MV-4-11 (cell line): ENCODE results near the gene NT5C2.

Source experiments
- DNase-seq: peaks from one replicate; lab custom pipeline; 2025; lab: John Stamatoyannopoulos, UW

Gene NT5C2

DNA sequence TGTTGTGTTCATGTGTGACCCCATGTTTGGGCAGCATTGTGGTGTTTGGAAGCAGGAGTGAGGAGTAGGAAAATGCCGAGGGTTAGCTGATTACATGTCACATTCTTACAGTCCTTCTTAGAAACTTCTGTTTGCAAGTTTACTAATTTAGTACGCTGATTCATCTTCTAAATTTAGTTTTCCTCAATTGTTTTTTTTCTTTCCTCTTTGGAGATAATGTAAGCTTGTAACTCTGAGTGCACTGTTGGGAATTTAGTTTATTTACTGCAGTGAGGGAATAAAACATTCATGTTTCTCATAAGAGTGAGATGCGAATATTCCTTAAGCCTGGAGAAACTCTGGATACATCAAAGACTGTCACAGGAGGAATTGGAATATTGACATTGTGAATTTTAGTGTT is 135.0 kb downstream of the NT5C2 start:
- DNase-seq = no peak

GRCh38 chr10:103055105-103055504 is 138.0 kb downstream of the NT5C2 start:
- DNase-seq = no peak

- DNase-seq = no peak
These were observed 138.5 kb downstream of the NT5C2 start for GRCh38 chr10:103054621-103055020.

DNA sequence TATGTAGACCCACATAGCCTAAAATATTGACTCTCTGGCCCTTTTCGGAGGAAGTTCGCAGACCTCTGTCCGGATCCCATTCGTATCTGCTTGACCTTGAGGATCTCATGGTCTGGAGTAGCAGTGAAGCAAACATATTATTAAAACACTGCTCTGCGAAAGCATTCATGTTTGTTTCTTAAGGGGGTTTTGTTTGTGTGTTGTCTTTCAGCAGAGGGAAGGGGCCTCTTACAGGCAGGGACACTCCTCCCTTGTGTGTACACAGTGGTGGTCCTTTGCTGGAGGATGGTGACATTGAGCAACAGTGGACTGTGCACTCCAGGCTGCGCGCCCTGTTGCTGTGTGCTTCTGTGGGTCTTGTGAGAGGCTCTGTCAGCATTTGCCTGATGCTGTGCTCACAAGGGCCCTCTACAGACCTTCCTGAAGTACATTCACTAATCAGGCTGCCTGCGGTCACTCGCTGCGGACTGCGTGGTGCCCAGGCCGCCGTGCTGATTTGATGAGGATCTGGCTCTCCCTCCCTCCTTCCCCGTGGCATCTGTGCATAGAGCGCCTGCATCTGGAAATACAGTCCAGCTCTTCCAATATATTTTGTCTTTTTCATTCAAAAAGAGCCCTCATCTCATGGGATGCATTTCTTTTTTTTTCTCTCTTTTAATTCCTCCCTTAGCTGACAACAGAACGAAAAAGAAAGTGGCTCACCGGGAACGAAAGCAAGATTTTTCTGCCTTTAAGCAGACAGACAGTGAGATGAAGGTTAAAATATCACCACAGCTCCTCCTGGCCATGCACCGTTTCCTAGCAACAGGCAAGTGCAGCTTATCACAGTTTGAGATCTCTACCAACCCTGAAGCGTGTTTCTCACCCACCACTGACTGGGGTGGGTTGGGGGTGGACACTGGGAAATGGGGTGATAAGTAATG is 139.2 kb downstream of the NT5C2 start:
- DNase-seq = peak; percentile 71

GRCh38 chr10:103049237-103049636 is 143.8 kb downstream of the NT5C2 start:
- peak; percentile 66 for DNase-seq

DNA sequence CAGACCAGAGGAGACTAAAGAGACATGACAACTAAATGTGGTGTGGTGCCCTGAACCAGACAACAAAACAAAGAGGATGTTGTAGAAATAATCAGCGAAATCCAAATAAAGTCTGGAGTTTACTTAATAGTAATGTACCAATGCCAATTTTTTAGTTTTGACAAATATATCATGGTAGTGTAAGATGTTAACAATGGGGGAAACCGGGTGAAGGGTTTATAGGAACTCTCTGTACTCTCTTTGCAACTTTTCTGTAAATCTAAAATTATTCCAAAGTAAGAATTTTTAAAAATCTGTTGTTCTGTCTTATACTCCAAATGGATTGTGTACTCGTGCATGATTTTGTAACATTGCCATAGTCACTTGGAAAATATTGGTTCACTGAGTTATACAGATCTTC is 145.7 kb downstream of the NT5C2 start:
- DNase-seq = no peak

DNA sequence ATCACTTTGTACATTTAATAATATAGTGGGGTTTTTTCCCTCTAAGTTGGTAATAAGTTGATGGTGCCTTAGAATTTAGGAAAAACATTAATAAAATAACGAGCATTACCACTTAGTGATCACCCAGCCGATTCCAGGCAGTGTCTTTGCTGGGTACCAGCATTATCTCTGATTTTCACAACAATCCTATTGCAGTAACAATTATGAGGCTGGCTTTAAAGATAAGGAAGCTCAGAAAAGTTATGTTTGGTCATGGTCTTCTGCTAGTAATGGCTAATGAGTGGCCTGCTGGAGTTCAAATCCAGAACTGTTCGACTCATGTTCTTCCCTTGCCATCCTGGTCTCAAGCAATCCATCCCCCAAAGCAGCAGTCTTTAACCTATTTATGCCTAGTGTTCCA is 147.1 kb downstream of the NT5C2 start:
- no peak for DNase-seq

DNA sequence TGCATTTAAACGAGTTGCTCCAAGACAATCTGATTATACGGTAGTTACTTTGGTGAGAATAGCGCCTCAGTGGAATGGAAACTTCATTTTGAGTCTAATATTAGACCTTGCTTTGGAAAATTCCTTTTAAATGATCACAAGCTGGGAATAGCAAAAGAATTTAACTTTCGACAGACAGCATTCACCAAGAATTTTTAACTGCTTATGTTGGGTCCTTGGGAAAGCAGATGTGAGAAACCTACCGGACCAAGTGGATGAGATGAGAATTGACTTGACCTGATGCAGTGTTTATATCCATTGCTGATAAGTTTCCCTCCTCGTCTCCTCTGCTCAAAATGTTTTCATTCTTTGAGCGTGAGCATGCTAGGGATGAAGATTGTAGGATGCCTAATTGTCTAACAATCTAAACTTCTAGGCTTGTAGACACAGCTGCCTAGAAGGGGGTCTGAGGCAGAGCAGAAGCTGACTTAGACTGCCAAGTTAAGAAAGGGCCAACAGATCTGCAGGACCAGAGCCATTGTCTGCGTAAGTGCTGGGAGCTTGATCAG is 148.1 kb downstream of the NT5C2 start:
- no peak for DNase-seq

- DNase-seq = no peak
These were observed 150.2 kb downstream of the NT5C2 start for GRCh38 chr10:103042908-103043307.

DNA sequence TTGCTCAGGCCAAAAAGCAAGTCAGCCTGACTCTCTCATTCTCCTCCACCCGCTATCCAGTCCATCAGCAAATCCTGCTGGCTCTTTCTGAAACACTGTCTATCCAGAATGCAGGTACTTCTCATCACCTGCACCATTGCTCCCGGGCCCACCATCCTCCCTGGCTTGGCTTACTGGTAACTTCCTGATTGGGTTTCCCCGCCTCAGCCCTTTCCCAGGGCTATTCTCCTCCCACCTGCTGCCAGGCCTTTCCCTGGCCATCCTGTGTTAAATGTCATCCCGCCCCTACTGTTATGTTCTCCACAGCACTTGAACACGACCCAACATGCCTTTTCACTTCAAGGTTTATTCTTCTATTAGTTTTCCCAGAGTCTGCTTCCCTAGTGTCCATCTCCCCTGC is 150.9 kb downstream of the NT5C2 start:
- no peak for DNase-seq

DNA sequence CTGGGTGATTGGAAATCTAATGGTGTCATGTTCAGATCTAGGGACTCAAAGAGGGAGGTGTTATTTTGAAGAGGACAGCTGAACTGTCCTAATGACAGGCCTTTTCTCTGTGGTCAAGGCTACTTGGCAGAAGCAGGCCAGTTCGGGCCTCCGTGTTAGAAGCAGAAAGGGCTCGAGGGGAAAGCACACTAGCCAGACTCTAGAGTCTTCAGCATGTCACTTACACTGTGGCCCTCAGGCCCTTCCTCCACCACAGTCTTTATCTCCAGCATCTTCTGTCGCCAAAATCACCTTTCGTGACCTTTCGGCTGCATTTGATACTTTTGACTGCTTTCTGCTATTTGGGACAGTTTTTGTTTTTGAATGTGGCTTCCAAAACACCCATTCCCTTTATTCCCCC is 151.7 kb downstream of the NT5C2 start:
- DNase-seq = no peak

- no peak for DNase-seq
These were observed 152.7 kb downstream of the NT5C2 start for GRCh38 chr10:103040418-103040817.

- DNase-seq = no peak
These were observed 154.5 kb downstream of the NT5C2 start for GRCh38 chr10:103038570-103038969.
